ENCODE results near the gene HES1. TPM values are rescaled to one million over a fixed set of nuclear protein-coding genes. Genes with fewer than 3 reads are reported as not detected.
A peak's percentile ranks its signal among the peaks of the same experiment; 100 is the strongest.

HES1 gene
- total RNA-seq, 6 experiments from 2014 or later, result 12.9 to 40.3 (median 23.4) TPM

DNA sequence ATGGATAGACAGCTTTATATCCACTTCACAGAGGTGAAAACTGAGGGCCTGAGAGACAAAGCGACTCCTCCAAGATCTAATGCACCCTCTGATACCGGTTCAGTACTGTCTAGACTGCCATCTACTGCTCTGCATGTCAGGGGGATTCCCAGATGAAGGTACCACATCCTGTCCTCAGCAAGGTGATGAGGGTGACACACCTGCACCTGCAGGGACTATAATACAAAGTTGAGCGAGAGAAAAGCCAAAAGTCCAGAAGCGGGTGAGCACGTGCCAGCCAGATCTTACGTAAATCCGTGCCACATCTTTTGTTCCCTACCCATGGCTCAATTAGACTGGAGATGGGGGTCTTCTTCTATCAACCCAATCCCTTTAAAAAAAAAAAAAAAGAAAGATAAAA lies 32.4 kb upstream of the HES1 start:
- Histone ChIP-seq H3K9me3 (no peaks in the 10 kb centered on the region), H3K4me3 (no peak overlapping the region), H3K36me3 (no peaks in the 10 kb centered on the region), H3K27me3 (no peaks in the 10 kb centered on the region), H3K27ac (peak overlapping the region in 2 of 3 donors; percentile 69 to 87), H3K4me1 (peaks cover 0 to 36% (median 20%) of the 10 kb centered on the region in 4 donors)
- WGBS (ENCODE audit: insufficient coverage, low coverage, low lambda C conversion rate, missing lambda C conversion rate), result 77% methylated on average over 6 of the region's 7 CpGs
- DNase-seq (no peak), ATAC-seq (no peak)
- intact Hi-C loops (cut with DNase I), result no loop called here
- TF ChIP-seq CTCF (IDR thresholded peaks at IDR 0.05) (no peak), POLR2A (IDR thresholded peaks at IDR 0.05) (no peak)

DNA sequence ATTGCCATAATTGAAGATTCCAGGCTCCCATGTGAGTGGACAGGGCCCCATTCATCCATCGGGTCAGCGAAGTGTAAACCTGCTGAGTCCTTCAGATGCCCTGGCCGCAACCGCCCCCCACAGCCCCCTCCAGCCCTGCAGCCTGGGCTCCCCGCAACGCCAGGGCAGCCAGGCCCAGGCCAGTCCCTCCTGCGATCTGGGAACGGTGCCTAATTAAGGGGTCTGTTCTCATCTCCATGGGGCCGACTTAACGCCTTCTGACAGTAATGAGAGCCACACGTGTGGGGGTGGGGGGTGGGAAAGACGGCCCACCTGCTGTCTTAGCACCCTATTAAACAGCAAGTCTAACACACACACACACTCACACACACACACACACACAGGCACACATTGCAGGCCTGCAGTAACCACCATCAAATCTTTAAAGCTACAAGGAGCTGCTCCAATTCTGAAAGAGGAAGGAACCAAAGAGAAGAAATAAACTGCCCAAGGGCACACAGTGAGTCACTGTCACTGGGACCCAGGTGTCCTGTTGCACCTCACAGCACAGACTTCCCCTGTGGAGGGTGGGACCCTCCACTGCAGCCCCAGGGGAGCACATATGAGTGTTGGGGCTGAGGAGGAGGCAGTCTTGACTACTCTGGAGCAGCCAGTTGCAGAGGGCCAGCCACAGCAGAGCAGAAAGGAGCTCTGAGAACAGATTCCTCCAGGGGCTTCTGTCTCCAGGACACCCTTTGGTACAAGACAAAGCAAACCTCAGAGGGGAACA lies 31.8 kb upstream of the HES1 start:
- Histone ChIP-seq H3K4me3 (no peak overlapping the region), H3K27ac (no peak overlapping the region), H3K4me1 (peaks cover 0 to 35% (median 19%) of the 10 kb centered on the region in 4 donors), H3K27me3 (no peaks in the 10 kb centered on the region), H3K9me3 (no peaks in the 10 kb centered on the region), H3K36me3 (no peaks in the 10 kb centered on the region)
- no peak for TF ChIP-seq CTCF (IDR thresholded peaks at IDR 0.05)
- no peak for TF ChIP-seq POLR2A (IDR thresholded peaks at IDR 0.05)
- no peak for DNase-seq
- intact Hi-C loops (cut with DNase I), result no loop called here
- WGBS (ENCODE audit: insufficient coverage, low coverage, low lambda C conversion rate, missing lambda C conversion rate), result 79% methylated on average over 11 of the region's 12 CpGs
- ATAC-seq, result no peak

GRCh38 chr3:194105292-194105691 lies 30.7 kb upstream of the HES1 start:
- no peaks in the 10 kb centered on the region for H3K36me3 ChIP-seq
- DNase-seq (no peak), ATAC-seq (no peak)
- H3K27ac ChIP-seq, result no peak overlapping the region
- peaks cover 0 to 28% (median 16%) of the 10 kb centered on the region in 4 donors for H3K4me1 ChIP-seq
- intact Hi-C loops (cut with DNase I), result no loop called here
- WGBS (ENCODE audit: insufficient coverage, low coverage, low lambda C conversion rate, missing lambda C conversion rate), result 80% methylated on average over 9 of the region's 9 CpGs
- H3K4me3 ChIP-seq, result no peak overlapping the region
- no peaks in the 10 kb centered on the region for H3K9me3 ChIP-seq
- TF ChIP-seq CTCF (IDR thresholded peaks at IDR 0.05) (no peak), POLR2A (IDR thresholded peaks at IDR 0.05) (no peak)
- no peaks in the 10 kb centered on the region for H3K27me3 ChIP-seq

DNA sequence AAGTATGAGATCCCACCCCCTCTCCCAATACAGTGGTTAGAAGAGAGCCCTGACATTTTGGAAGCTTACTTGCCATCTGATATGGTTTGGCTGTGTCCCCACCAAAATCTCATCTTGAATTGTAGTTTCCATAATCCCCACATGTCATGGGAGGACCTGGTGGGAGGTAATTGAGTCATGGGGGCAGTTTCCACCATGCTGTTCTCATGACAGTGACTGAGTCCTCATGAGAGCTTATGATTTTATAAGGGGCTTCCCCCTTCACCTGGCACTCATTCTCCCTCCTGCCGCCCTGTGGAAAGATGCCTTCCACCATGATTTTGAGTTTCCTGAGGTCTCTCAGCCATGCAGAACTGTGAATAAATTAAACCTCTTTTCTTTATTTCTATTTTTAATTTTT lies 28.8 kb upstream of the HES1 start:
- H3K4me1 ChIP-seq, result peaks cover 0 to 25% (median 13%) of the 10 kb centered on the region in 4 donors
- no peaks in the 10 kb centered on the region for H3K9me3 ChIP-seq
- no peaks in the 10 kb centered on the region for H3K36me3 ChIP-seq
- H3K27ac ChIP-seq, result no peak overlapping the region
- 100% methylated on average over 1 of the region's 1 CpG for WGBS (ENCODE audit: insufficient coverage, low coverage, low lambda C conversion rate, missing lambda C conversion rate)
- H3K27me3 ChIP-seq, result no peaks in the 10 kb centered on the region
- ATAC-seq (no peak), DNase-seq (no peak)
- no peak overlapping the region for H3K4me3 ChIP-seq
- intact Hi-C loops (cut with DNase I), result no loop called here
- TF ChIP-seq CTCF (IDR thresholded peaks at IDR 0.05) (no peak), POLR2A (IDR thresholded peaks at IDR 0.05) (no peak)

Data from right lobe of liver (tissue), 6 donors.